Parathyroid adenoma (tissue), 2 donors: ENCODE measurements around the gene SOBP.

ENCODE experiments used
- H2AFZ ChIP-seq: fragments of 300-600 bp; sonication (generic); one replicate; pipeline ENCODE4 v1.7.0; 2017; ENCODE audit warnings: antibody characterized with exemption, mild to moderate bottlenecking
- H3K27ac ChIP-seq: fragments of 300-600 bp; sonication (generic); one replicate; pipeline ENCODE4 v1.7.0; 2017
- H3K27me3 ChIP-seq: fragments of 300-600 bp; sonication (generic); one replicate; pipeline ENCODE4 v1.7.0; 2017; ENCODE audit warnings: low read length; ENCODE audit not compliant: control insufficient read depth, insufficient read depth
- H3K36me3 ChIP-seq: fragments of 300-600 bp; sonication (generic); one replicate; pipeline ENCODE4 v1.7.0; 2017; ENCODE audit warnings: low read length; ENCODE audit not compliant: control insufficient read depth, insufficient read depth
- H3K4me1 ChIP-seq: fragments of 300-600 bp; sonication (generic); one replicate; pipeline ENCODE4 v1.7.0; 2017; ENCODE audit warnings: control low read depth
- H3K4me2 ChIP-seq: fragments of 300-600 bp; sonication (generic); one replicate; pipeline ENCODE4 v1.7.0; 2017; ENCODE audit warnings: low read length
- H3K4me3 ChIP-seq: fragments of 300-600 bp; sonication (generic); one replicate; pipeline ENCODE4 v1.7.0; 2017; ENCODE audit warnings: low read depth, low read length
- H3K79me2 ChIP-seq: fragments of 300-600 bp; sonication (generic); one replicate; pipeline ENCODE4 v1.7.0; 2017; ENCODE audit warnings: control low read depth
- H3K9ac ChIP-seq: fragments of 300-600 bp; sonication (generic); one replicate; pipeline ENCODE4 v1.7.0; 2017; ENCODE audit warnings: mild to moderate bottlenecking
- H3K9me3 ChIP-seq: fragments of 300-600 bp; sonication (generic); one replicate; pipeline ENCODE4 v1.7.0; 2017; ENCODE audit warnings: low read length; ENCODE audit not compliant: control insufficient read depth
- TF ChIP-seq, protein P1 (sequence below): fragments of 300-600 bp; sonication (generic); IDR thresholded peaks from one replicate; pipeline ENCODE4 v1.7.0; 2017; ENCODE audit warnings: antibody characterized with exemption, mild to moderate bottlenecking
- donor health status: primary hyperparathyroidism.

The SOBP gene

DNA sequence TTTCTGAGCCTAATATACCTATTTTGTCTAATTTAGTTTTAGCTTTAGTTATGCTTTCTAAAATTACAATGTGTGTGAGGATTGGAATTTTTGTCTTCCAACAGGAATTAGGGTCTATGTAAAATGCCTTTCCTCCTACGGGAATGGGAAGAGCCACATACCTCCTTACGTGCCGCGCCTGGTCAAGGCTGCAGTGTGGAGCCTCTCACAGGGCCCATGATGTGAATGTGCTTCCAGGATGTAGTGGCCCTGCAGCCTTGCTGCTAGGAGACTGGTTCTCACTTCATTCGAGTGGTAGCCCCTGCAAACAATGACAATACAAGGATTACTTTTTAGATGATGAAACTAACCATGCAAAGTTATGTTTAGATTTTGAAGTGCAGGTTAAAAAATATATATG is 110.2 kb downstream of the SOBP start:
- Histone ChIP-seq H3K27ac (no peak overlapping the region), H3K79me2 (peaks cover 11% of the 10 kb centered on the region), H3K36me3 (no peaks in the 10 kb centered on the region), H3K9ac (no peak overlapping the region), H3K27me3 (no peaks in the 10 kb centered on the region), H3K4me1 (peaks cover 4% of the 10 kb centered on the region), H3K4me2 (no peak overlapping the region), H2AFZ (no peak overlapping the region), H3K9me3 (no peaks in the 10 kb centered on the region), H3K4me3 (no peak overlapping the region)
- TF ChIP-seq, protein P1, sequence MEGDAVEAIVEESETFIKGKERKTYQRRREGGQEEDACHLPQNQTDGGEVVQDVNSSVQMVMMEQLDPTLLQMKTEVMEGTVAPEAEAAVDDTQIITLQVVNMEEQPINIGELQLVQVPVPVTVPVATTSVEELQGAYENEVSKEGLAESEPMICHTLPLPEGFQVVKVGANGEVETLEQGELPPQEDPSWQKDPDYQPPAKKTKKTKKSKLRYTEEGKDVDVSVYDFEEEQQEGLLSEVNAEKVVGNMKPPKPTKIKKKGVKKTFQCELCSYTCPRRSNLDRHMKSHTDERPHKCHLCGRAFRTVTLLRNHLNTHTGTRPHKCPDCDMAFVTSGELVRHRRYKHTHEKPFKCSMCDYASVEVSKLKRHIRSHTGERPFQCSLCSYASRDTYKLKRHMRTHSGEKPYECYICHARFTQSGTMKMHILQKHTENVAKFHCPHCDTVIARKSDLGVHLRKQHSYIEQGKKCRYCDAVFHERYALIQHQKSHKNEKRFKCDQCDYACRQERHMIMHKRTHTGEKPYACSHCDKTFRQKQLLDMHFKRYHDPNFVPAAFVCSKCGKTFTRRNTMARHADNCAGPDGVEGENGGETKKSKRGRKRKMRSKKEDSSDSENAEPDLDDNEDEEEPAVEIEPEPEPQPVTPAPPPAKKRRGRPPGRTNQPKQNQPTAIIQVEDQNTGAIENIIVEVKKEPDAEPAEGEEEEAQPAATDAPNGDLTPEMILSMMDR = no peak

DNA sequence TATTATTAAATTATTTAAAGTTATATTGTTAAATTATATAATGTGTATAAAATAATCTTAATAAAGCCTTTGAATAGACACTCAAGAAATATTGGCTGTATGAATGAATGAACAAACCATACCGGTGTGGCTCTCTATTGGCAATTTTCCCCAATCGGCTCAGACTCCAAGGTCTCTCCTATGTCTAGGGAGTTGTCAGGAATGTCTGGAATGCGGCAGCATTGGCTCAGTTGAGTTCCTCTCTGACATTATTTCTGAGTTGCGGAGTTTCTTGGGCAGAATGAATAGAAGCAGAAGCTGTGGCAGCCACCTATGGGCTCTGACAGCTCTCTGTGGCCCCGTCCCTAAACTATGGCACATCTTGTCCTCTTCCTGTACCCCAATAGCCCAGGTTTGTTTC is 111.0 kb downstream of the SOBP start:
- H3K9ac ChIP-seq = no peak overlapping the region
- H3K4me3 ChIP-seq = no peak overlapping the region

DNA sequence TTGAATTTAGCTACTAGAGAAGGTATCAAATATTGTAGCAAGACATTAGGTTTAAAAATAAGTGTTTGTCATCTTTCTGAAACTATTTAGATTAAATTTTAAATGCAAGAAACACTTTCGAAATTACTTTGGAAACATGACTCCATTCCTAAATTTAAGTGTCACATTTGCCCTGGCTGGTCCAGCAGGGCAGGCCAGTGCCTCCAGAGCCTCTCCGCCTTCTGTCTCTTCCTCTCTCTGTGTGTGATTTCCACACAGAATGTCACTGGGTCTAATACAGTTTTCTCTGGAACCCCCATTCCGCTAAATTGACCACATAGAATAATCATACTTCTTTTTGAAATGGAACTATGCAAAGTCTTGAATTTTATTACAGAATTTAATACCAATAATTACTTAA is 111.5 kb downstream of the SOBP start:
- Histone ChIP-seq H3K9me3 (no peaks in the 10 kb centered on the region), H3K4me3 (no peak overlapping the region), H3K9ac (no peak overlapping the region), H2AFZ (no peak overlapping the region), H3K4me2 (no peak overlapping the region), H3K36me3 (no peaks in the 10 kb centered on the region), H3K4me1 (peaks cover 5% of the 10 kb centered on the region), H3K79me2 (peaks cover 20% of the 10 kb centered on the region), H3K27me3 (no peaks in the 10 kb centered on the region), H3K27ac (no peak overlapping the region)
- TF ChIP-seq, protein P1 = no peak

More for the DNA sequence above, 111.0 kb downstream of the SOBP start:
- Histone ChIP-seq H3K79me2 (peaks cover 16% of the 10 kb centered on the region), H3K27ac (no peak overlapping the region), H3K36me3 (no peaks in the 10 kb centered on the region), H2AFZ (no peak overlapping the region), H3K4me2 (no peak overlapping the region), H3K9me3 (no peaks in the 10 kb centered on the region), H3K27me3 (no peaks in the 10 kb centered on the region), H3K4me1 (peaks cover 5% of the 10 kb centered on the region)
- TF ChIP-seq, protein P1 = no peak

DNA sequence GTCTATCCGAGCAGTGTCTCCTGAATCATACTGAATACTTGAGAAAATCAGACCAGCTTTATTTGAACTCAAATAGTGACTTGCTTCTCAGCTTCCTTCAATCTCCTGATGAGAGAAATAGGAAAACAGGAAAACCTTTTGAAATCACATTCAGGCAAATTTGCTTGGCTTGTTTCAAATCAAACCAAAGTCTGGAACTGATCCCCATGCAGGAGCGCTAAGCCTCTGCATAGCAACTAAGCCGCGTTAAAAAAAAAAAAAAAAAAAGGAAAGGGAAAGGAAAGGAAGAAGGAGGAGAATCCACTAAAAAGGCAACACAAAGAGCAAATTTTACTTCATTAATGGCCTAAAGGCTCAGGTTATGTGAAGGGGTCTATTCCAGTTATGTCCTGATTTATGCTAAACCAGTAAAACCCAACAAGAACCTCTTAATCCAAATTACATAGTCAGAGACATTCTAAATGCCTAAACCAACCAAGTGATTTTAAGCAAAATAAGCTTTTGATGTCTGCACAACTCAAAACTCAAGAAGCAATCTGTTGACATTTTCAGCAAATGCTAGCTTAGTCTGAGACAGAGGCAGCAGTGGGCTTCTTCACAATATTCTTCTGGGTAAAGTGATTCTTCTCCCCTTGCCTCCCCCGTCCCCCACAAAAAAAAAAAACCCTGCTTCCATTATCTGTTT is 112.5 kb downstream of the SOBP start:
- Histone ChIP-seq H2AFZ (no peak overlapping the region), H3K4me3 (no peak overlapping the region), H3K4me1 (peaks cover 5% of the 10 kb centered on the region), H3K79me2 (peaks cover 25% of the 10 kb centered on the region), H3K4me2 (no peak overlapping the region), H3K36me3 (no peaks in the 10 kb centered on the region), H3K9ac (no peak overlapping the region), H3K27me3 (no peaks in the 10 kb centered on the region), H3K27ac (no peak overlapping the region), H3K9me3 (no peaks in the 10 kb centered on the region)
- TF ChIP-seq, protein P1 = no peak

DNA sequence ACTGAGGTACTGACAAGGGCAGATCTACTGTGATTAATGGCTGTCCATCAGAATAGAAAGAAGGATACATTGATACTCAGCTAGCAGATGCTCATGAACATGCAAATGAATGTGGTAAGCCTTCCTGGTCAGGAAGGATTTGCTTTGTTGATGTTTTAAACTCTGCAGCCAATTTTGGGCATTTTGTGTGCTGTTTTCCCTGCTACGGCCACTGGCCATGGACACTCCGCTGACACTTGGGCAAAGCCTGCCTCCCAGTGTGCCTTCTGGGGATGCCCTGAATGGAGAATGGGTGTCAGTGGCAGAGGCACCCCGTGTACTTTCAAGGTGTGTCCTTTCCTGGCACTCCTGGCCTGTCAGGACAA is 113.1 kb downstream of the SOBP start:
- H3K4me1 ChIP-seq = peaks cover 5% of the 10 kb centered on the region
- H3K9me3 ChIP-seq = no peaks in the 10 kb centered on the region
- no peak overlapping the region for H3K9ac ChIP-seq
- no peak overlapping the region for H2AFZ ChIP-seq
- no peaks in the 10 kb centered on the region for H3K36me3 ChIP-seq
- no peak overlapping the region for H3K27ac ChIP-seq
- H3K79me2 ChIP-seq = peaks cover 26% of the 10 kb centered on the region
- no peak overlapping the region for H3K4me2 ChIP-seq
- TF ChIP-seq, protein P1 = no peak
- H3K4me3 ChIP-seq = no peak overlapping the region
- no peaks in the 10 kb centered on the region for H3K27me3 ChIP-seq
